Small intestine (tissue), 7 donors: Measurements from ENCODE around the gene TCEAL1. TPM values are rescaled to one million over a fixed set of nuclear protein-coding genes. Genes with fewer than 3 reads are reported as not detected.
"Not testable (repeated sequence)": the region's sequence is repeated elsewhere in the genome, so short reads cannot be mapped to it uniquely, and the experiment has no call there.

Experiments used
- DNase-seq, 2 donors: peaks; one replicate each; pipeline versions ENCODE4 v3.0.0 to v3.0.0-alpha.2; 2013
- FAIRE-seq: peaks from 2 replicates; lab custom pipeline; 2012; peaks lifted over from hg19 to GRCh38; lab: Jason Lieb, UNC
- H3K27ac ChIP-seq, 3 donors: one replicate each; pipeline ENCODE4 v1.5.1; 2013; ENCODE audit warnings: low read length in 2 of 3, mild to moderate bottlenecking in 2 of 3, control low read depth in 1 of 3, inconsistent platforms in 1 of 3, low read depth in 1 of 3, moderate library complexity in 1 of 3
- H3K27me3 ChIP-seq, 3 donors: one replicate each; pipeline ENCODE4 v1.6.1; 2013; ENCODE audit warnings: low read length in 3 of 3, inconsistent platforms in 1 of 3; ENCODE audit not compliant: control insufficient read depth in 3 of 3, insufficient read depth in 3 of 3
- H3K36me3 ChIP-seq, 3 donors: one replicate each; pipeline ENCODE4 v1.6.1; 2013; ENCODE audit warnings: low read length in 3 of 3, inconsistent platforms in 1 of 3, low read depth in 1 of 3, mild to moderate bottlenecking in 1 of 3, moderate library complexity in 1 of 3; ENCODE audit not compliant: control insufficient read depth in 3 of 3, insufficient read depth in 2 of 3
- H3K4me1 ChIP-seq, 3 donors: one replicate each; pipeline ENCODE4 v1.6.1; 2013; ENCODE audit warnings: low read length in 2 of 3, inconsistent platforms in 1 of 3, low read depth in 1 of 3, mild to moderate bottlenecking in 1 of 3, moderate library complexity in 1 of 3; ENCODE audit not compliant: control insufficient read depth in 3 of 3, insufficient read depth in 2 of 3
- H3K4me3 ChIP-seq, 3 donors: one replicate each; pipeline ENCODE4 v1.5.1; 2013; ENCODE audit warnings: low read length in 3 of 3, control low read depth in 1 of 3, inconsistent platforms in 1 of 3, low read depth in 1 of 3, mild to moderate bottlenecking in 1 of 3, moderate library complexity in 1 of 3
- H3K9me3 ChIP-seq, 2 donors: one replicate each; pipeline ENCODE4 v1.6.1; 2013; ENCODE audit warnings: low read depth in 1 of 2, low read length in 1 of 2; ENCODE audit not compliant: control insufficient read depth in 2 of 2, insufficient read depth in 1 of 2
- WGBS, 3 donors: extraction: QIAGEN DNeasy Blood & Tissue Kit; methylation state at CpG; one replicate each; pipeline ENCODE4 v1.1.7; 2013; 5-methylcytosine and 5-hydroxymethylcytosine counted together
- polyA plus RNA-seq, 4 donors: library from polyadenylated mRNA; stranded (reverse) in 3 of 4; unstranded in 1 of 4; fragments of 200-250 nt in 3 of 4; fragments of 120-200 nt in 1 of 4; gene quantifications; one replicate each; pipeline versions ENCODE4 v1.2.1 to v1.2.3, GENCODE V29; 2013
- donor health status: healthy with polysubstance abuse.
- donor health status: control.
- donor health status: control.
- donor health status: Bipolar disorder and iron deficiency.
- donor health status: healthy.

TCEAL1 gene
- polyA plus RNA-seq, 4 donors = 17.9 to 33.0 (median 26.9) TPM

DNA sequence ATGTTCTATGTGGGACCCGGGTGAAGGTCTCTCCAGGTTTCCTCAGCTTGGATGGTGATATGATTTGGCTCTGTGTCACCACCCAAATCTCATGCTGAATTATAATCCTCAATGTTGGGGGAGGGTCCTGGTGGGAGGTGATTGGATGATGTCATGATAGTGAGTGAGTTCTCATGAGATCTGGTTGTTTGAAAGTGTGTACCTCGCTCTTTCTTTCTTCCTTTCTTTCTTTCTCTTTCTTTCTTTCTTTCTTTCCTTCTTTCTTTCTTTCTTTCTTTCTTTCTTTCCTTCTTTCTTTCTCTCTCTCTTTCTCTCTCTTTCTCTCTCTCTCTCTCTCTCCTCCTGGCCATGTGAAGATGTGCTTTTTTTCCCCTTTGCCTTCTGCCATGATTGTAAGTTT lies 30.7 kb downstream of the TCEAL1 start:
- H3K4me3 ChIP-seq, H3K4me1 ChIP-seq, H3K27ac ChIP-seq, DNase-seq, H3K36me3 ChIP-seq, H3K9me3 ChIP-seq, FAIRE-seq, H3K27me3 ChIP-seq: not testable (repeated sequence)
- 80 to 90% (median 88%) methylated on average over 2 of the region's 2 CpGs for WGBS, 3 donors

DNA sequence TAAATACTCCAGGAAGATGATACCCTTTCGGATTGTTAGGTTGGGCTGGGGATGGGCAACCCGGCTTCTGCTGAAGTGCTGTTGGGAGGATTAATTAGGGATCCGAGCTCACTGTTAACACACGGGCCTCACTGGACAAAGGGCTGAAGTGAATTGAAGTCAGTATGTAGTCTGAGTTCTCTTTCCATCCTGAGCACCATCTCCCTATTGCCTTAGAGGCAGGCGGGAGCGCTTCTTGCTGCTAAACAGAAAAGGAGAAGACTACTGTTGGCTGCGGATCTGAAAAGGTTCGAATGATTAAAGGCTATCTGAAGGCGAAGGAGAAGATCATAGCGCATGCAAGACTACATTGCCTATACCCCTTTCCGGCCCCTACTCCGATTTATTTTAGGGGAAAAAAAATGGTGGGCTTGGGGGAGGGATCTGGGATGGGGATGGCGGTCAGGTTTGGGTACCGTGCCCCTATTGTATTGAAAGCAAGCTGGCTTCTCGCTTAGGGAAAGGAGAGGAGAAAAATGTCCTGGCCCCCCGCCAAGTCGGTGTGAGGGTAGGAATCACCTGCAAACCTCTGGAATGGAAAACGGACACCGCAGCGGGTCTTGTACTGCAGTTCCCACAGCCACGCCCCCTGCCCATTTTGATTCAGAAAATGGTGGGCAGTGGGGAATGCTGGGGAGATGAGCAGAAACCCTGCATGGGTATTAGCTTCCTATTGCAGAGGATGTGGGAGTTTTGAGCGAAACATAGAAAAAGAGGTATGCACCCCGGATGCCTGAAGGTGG lies 35.4 kb downstream of the TCEAL1 start:
- no peaks in the 10 kb centered on the region for H3K4me1 ChIP-seq
- H3K27ac ChIP-seq = no peak overlapping the region
- WGBS, 3 donors = 22 to 44% (median 22%) methylated on average over 21 to 23 of the region's 23 CpGs
- DNase-seq = peak in 1 of 2 donors; percentile 3
- FAIRE-seq = no peak
- no peaks in the 10 kb centered on the region for H3K36me3 ChIP-seq
- peaks cover 0 to 13% (median 0%) of the 10 kb centered on the region in 3 donors for H3K27me3 ChIP-seq
- no peaks in the 10 kb centered on the region for H3K9me3 ChIP-seq
- no peak overlapping the region for H3K4me3 ChIP-seq

DNA sequence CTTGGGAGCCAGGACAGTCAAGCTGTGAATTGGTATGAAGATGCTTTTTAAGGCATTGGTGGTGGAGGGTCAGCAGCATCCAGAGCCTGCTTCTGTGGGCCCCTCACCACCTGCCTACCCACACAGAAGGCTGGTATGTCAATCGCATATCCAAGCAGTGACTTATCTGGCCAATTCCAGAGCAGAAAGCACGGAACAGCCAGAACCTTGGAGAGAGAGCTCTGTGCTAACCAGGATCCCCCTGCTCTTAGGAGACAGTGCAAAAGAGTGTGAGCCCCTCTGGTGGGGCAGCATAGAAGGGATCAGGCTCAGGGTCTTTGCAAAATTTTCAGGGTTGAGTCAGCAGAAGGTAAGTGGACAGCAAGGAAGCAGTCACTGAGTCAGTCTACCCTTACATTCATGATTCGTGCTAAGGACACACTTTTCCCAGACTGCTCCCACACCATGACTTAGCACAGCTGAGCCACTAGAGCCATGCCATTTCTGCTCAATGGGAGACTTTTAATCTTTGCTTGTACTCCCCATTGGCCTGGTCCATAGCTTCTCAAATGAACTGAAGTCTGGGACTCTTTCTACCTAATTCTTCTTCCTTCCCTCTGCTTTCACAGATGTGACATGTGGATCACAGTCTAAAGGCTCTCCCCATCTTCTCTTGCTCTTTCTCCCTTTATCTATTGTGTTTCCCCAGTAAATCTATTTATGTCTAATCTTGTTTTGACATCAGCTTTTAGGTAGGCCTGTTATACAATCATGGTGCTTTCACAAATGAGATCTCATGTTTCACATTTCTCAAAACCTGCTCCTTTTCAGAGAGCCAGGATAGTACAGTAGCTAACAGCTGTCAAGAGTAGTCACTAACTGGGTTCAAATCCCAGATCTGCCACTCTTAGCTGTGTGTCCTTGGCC lies 37.7 kb downstream of the TCEAL1 start:
- peaks cover 0 to 13% (median 0%) of the 10 kb centered on the region in 3 donors for H3K27me3 ChIP-seq
- DNase-seq (no peak), FAIRE-seq (no peak)
- WGBS, 3 donors = 79 to 91% (median 84%) methylated on average over 3 of the region's 3 CpGs
- H3K27ac ChIP-seq = no peak overlapping the region
- H3K4me3 ChIP-seq = no peak overlapping the region
- no peaks in the 10 kb centered on the region for H3K36me3 ChIP-seq
- no peaks in the 10 kb centered on the region for H3K9me3 ChIP-seq
- no peaks in the 10 kb centered on the region for H3K4me1 ChIP-seq

DNA sequence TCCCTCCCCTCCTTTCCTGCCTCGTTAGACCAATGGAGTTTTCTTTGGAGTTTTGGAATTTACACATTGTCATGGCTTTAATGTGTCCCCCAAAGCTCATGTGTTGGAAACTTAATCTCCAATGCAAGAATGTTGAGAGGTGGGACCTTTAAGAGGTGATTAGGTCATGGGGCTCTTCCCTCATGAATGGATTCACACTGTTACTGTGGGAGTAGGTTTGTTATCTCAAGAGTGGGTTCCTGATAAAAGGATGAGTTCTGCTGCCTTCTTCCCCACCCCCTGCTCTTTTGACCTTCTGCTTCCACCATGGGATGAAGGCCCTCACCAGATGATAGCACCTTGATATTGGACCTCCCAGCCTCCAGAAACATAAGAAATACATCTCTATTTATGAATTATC lies 41.0 kb downstream of the TCEAL1 start:
- Histone ChIP-seq H3K9me3 (no peaks in the 10 kb centered on the region), H3K4me1 (no peaks in the 10 kb centered on the region), H3K27me3 (peaks cover 0 to under 1% (median 0%) of the 10 kb centered on the region in 3 donors), H3K36me3 (peaks cover 0 to 2% (median 0%) of the 10 kb centered on the region in 3 donors), H3K27ac (no peak overlapping the region), H3K4me3 (no peak overlapping the region)
- FAIRE-seq (no peak), DNase-seq (no peak)
- 63 to 64% (median 63%) methylated on average over 1 of the region's 1 CpG for WGBS, 3 donors

DNA sequence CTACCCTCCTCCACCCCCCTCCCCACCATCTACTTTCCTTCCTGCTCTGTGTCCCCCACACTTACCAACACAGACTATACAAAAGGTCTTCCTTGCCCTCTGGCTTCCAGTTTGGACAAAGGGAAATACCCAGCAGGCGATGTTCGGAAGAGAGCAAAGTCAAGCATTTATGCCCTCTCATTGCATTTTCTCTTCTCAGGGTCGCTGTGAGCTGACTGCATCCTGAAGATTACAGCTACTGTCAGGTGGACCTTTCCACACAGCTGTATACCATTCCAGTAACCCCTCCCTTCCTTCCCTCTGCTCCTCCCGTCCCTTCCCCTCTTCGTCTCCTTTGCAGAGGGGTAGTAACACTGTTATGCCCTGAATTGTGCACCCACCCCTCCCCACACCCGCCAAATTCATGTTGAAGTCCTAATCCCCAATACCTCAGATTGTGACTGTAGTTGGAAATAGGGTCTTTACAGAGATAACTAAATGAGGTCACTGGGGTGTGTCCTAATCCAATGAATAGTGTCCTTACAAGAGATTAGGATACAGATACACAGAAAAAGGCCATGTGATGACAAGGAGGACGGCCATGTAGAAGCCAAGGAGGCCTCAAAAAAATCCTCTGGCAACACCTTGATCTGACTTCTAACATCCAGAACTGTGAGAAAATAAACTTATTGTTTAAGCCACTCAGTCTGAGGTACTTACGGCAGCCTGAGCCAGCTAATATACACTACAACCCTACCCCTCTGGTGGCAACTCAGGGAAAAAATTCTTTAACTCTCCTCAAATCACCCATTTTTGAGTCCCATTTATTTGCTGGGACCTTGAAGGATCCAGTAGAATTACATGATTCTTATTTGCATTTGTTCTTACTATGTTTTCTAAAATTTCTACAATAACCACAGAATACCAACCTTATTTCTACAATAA lies 46.0 kb downstream of the TCEAL1 start:
- Histone ChIP-seq H3K36me3 (peaks cover 0 to 9% (median 4%) of the 10 kb centered on the region in 3 donors), H3K9me3 (no peaks in the 10 kb centered on the region), H3K27ac (no peak overlapping the region), H3K4me3 (no peak overlapping the region), H3K4me1 (no peaks in the 10 kb centered on the region), H3K27me3 (no peaks in the 10 kb centered on the region)
- WGBS, 3 donors = 75 to 82% (median 79%) methylated on average over 8 of the region's 8 CpGs
- FAIRE-seq (no peak), DNase-seq (no peak)

DNA sequence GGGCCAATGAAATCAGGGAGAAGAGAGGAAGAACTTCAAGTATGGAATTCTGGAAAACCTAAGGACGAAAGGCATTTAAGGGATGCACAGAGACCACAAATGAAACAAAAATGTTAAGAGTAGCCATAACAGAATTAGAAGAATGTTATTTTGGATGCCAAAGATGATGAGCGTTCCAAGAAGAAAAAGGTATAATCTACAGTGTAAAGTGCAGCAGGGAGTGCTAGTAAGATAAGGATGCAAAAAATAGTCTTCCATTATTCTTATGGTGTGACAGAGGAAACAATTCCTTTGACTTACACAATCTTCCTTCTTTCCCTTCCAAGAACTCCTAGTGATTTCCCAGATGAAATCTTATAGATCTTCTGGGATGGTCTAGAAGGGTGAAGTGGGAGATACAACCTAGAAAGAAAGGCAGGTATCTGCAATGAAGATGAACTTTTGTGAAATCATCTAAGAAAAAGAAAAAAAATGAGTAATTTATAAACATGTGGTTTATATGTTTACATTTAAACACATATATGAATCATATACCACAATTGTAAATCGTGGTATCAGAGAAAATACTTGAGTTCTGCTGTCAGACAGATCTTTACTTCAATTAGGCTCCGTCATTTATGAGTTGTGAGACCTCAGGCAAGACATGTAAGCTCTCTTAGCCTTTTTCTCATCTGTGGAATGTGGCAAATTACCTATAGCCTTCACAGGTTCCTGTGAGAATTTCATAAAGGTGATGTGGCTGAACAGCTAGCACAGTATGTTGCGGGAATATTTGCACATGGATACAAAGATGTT lies 49.6 kb downstream of the TCEAL1 start:
- FAIRE-seq = no peak
- whole genome bisulfite sequencing, 3 donors = 64 to 84% (median 79%) methylated on average over 5 of the region's 5 CpGs
- no peak overlapping the region for H3K4me3 ChIP-seq
- H3K27ac ChIP-seq = no peak overlapping the region
- no peaks in the 10 kb centered on the region for H3K9me3 ChIP-seq
- H3K27me3 ChIP-seq = no peaks in the 10 kb centered on the region
- no peaks in the 10 kb centered on the region for H3K4me1 ChIP-seq
- H3K36me3 ChIP-seq = peaks cover 3 to 16% (median 4%) of the 10 kb centered on the region in 3 donors
- no peak for DNase-seq
